ENCODE data around the gene TESMIN.
A peak's percentile ranks its signal among the peaks of the same experiment; 100 is the strongest.

Gene TESMIN

DNA sequence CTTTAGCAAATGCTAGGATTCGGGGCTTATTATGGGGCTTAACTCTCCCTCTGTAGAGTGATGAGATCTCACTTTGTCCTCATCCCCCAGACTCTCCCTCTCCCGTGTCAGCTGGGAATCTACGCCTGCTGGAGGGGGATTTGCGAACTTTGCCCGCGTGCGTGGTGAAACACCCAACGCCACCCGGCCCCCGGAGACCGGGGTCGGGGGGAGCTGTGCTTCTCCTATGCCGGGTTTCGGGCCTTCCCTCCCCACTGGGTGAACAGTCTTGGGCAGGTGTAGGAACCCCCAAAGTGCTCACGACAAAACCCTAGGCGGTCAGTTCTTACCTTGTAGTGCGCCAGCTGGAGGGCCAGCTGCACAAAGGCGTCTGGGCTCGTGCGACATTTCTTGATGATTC, 21.6 kb upstream of the TESMIN start:
- TF ChIP-seq POLR2A (IDR thresholded peaks at IDR 0.05; ENCODE audit: low read length) (no peak), GATA1 (IDR thresholded peaks at IDR 0.05; ENCODE audit: low read depth, low read length) (no peak)
- DNase-seq: no peak

DNA sequence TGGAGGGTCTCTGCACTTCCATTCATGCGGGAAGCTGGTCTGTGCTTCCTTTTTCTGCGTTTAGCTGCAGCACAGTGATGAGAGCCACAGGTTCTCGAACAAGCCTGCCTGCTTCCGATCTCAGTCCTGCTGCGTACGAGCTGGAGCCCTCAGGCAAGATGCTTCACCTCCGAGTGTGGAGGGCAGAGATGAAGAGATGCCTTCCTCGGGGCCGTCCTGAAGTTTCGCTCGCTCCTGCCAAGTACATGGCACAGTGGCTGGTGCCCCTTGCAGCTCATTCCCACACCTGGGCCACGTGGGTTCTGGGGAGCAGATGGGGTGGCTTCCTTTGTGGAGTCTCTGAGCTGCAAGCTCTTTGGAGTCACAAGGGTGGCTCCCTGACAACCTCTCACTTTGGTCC, 19.5 kb upstream of the TESMIN start:
- TF ChIP-seq POLR2A (IDR thresholded peaks at IDR 0.05; ENCODE audit: low read length) (no peak), GATA1 (IDR thresholded peaks at IDR 0.05; ENCODE audit: low read depth, low read length) (no peak)
- no peak for DNase-seq

GRCh38 chr11:68767672-68768071, 16.4 kb upstream of the TESMIN start:
- no peak for DNase-seq
- TF ChIP-seq GATA1 (IDR thresholded peaks at IDR 0.05; ENCODE audit: low read depth, low read length) (no peak), POLR2A (IDR thresholded peaks at IDR 0.05; ENCODE audit: low read length) (no peak)

- TF ChIP-seq POLR2A (IDR thresholded peaks at IDR 0.05; ENCODE audit: low read length) (no peak), GATA1 (IDR thresholded peaks at IDR 0.05; ENCODE audit: low read depth, low read length) (no peak)
Observed at GRCh38 chr11:68766786-68767185, 15.5 kb upstream of the TESMIN start.

GRCh38 chr11:68764746-68765145, 13.4 kb upstream of the TESMIN start:
- DNase-seq: no peak
- TF ChIP-seq POLR2A (IDR thresholded peaks at IDR 0.05; ENCODE audit: low read length): no peak
- no peak for TF ChIP-seq GATA1 (IDR thresholded peaks at IDR 0.05; ENCODE audit: low read depth, low read length)

More at GRCh38 chr11:68766786-68767185, 15.5 kb upstream of the TESMIN start:
- DNase-seq: no peak

DNA sequence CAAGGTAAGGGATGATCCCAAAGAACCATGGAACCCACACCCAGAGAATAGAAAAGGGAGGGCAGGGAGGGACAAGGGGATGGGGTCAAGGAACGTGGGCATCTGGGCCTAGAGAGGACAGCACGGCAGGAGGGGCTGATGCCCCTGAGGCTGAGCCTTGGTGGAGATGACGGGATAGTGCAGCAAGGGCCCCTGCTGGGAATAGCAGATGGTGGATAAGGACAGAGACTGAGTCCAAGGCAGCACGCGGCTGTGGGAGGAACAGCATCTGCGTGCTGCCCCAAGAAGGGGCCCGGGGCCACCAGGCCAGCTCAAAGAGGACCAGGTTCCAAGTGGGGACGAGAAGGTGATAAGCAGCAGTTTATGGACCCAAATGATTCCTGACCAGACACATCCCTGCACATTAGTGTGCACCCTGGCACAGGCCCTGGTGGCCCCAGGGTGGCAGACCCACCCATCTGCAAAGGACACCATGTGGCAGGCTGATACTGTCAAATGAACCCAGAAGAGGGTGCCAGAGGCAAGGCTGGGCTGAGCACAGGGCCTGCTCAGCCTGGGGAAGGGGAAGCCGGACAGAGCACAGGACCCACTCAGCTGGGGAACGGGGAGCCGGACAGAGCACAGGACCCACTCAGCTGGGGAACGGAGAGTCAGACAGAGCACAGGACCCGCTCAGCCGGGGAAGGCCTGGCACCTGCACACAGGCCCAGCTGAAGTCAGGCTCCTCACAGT, 12.8 kb upstream of the TESMIN start:
- no peak for TF ChIP-seq POLR2A (IDR thresholded peaks at IDR 0.05; ENCODE audit: low read length)
- TF ChIP-seq GATA1 (IDR thresholded peaks at IDR 0.05; ENCODE audit: low read depth, low read length): no peak
- no peak for DNase-seq

DNA sequence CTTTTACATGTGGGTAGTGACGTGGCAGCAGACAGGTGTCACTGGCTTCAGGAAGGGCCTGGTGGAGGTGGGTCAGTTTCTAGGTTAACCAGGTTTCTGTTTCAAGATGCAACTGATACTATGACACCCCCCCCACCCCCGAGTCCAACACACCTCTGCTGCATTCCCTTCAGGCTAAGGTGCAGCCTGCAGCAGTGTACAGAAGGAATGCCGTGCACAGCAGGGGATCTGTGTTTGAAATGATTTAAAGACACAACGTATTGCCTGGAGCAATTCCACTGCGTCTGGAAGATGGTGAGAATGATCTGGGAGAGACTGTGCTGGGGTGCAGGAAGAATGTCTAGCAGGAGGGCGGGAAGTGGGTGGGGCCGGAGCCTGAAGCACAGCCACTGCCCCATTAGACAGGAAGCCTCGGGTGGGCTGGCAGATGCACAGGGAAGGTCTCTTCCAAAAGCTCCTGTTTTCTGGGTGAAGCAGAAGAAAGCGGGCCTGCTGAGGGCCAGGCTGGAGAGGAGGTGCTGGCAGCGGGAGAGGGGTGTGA, 11.9 kb upstream of the TESMIN start:
- no peak for DNase-seq
- TF ChIP-seq POLR2A (IDR thresholded peaks at IDR 0.05; ENCODE audit: low read length) (no peak), GATA1 (IDR thresholded peaks at IDR 0.05; ENCODE audit: low read depth, low read length) (no peak)

DNA sequence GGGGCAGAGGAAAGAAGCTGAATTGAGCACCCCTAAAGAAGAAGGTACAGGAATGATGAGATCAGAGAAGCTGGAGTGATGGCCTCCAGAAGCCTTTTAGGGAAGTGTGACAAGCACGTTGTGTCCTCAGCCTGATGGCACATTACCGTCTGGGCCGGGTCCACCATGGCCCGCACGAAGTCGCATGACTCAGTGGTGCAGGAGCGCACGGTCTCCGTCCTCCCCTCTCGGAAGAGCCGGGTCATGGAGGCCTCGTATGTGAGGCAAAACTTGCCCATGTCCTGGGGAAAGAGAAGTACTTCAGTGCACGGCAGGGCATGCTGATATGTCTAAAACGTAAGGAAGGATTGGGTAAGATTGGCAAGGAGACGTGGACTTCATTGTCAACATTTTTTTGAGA, 11.2 kb upstream of the TESMIN start:
- no peak for DNase-seq
- TF ChIP-seq POLR2A (IDR thresholded peaks at IDR 0.05; ENCODE audit: low read length) (no peak), GATA1 (IDR thresholded peaks at IDR 0.05; ENCODE audit: low read depth, low read length) (no peak)

GRCh38 chr11:68761801-68762200, 10.5 kb upstream of the TESMIN start:
- TF ChIP-seq GATA1 (IDR thresholded peaks at IDR 0.05; ENCODE audit: low read depth, low read length) (no peak), POLR2A (IDR thresholded peaks at IDR 0.05; ENCODE audit: low read length) (no peak)
- no peak for DNase-seq

GRCh38 chr11:68759991-68760390, 8.7 kb upstream of the TESMIN start:
- TF ChIP-seq POLR2A (IDR thresholded peaks at IDR 0.05; ENCODE audit: low read length): no peak
- TF ChIP-seq GATA1 (IDR thresholded peaks at IDR 0.05; ENCODE audit: low read depth, low read length): no peak

DNA sequence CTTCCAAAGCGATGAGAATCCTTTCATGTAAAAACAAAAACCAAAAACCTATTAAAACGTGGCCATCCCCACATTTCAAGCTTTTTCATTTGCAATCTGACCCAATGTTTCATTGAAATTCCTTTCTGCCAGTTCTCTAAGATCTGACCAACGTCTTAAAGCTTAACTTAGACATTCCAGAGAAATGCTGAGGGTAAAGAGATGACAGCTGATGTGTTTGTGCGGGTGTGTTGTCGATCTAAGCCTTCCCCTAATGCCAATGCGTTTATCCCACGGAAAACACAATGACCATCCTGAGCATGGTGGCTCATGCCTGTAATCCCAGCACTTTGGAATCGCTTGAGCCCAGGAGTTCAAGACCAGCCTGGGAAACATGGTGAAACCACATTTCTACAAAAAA, 6.4 kb upstream of the TESMIN start:
- no peak for TF ChIP-seq POLR2A (IDR thresholded peaks at IDR 0.05; ENCODE audit: low read length)
- no peak for TF ChIP-seq GATA1 (IDR thresholded peaks at IDR 0.05; ENCODE audit: low read depth, low read length)
- DNase-seq: no peak

More at GRCh38 chr11:68759991-68760390, 8.7 kb upstream of the TESMIN start:
- DNase-seq: no peak

- no peak for TF ChIP-seq GATA1 (IDR thresholded peaks at IDR 0.05; ENCODE audit: low read depth, low read length)
- no peak for TF ChIP-seq POLR2A (IDR thresholded peaks at IDR 0.05; ENCODE audit: low read length)
- DNase-seq: no peak
Observed at GRCh38 chr11:68756171-68756766, 4.9 kb upstream of the TESMIN start.

- TF ChIP-seq GATA1 (IDR thresholded peaks at IDR 0.05; ENCODE audit: low read depth, low read length): no peak
- no peak for TF ChIP-seq POLR2A (IDR thresholded peaks at IDR 0.05; ENCODE audit: low read length)
- no peak for DNase-seq
Observed at GRCh38 chr11:68753300-68753699, 2.0 kb upstream of the TESMIN start.

GRCh38 chr11:68751004-68751325, 355 bp downstream of the TESMIN start:
- peak in 1 of 2 experiments; percentile 38 for DNase-seq
- no peak for TF ChIP-seq POLR2A (IDR thresholded peaks at IDR 0.05; ENCODE audit: low read length)
- TF ChIP-seq GATA1 (IDR thresholded peaks at IDR 0.05; ENCODE audit: low read depth, low read length): no peak
